Stomach (tissue), 9 donors: Measurements from ENCODE around the gene ZNF213. TPM values are rescaled to one million over a fixed set of nuclear protein-coding genes. Genes with fewer than 3 reads are reported as not detected.

Experiments used
- DNase-seq, 2 donors: peaks; one replicate each; pipeline versions ENCODE4 v3.0.0 to v3.0.0-alpha.2; 2013 to 2019
- H3K27ac ChIP-seq, 5 donors: fragments of 200-600 bp in 4 of 5; sonication (generic) in 4 of 5; one replicate each; pipeline ENCODE4 v1.5.1; 2013 to 2019; ENCODE audit warnings: mild to moderate bottlenecking in 1 of 5, moderate library complexity in 1 of 5
- H3K27me3 ChIP-seq, 3 donors: fragments of 200-600 bp; sonication (generic); one replicate each; pipeline ENCODE4 v1.5.1; 2017 to 2019; ENCODE audit warnings: mixed run types in 1 of 3
- H3K36me3 ChIP-seq, 4 donors: fragments of 200-600 bp; sonication (generic); 1 replicate in 3 of 4; 2 replicates in 1 of 4; pipeline ENCODE4 v1.5.1; 2016 to 2019
- H3K4me1 ChIP-seq, 4 donors: fragments of 200-600 bp; sonication (generic); one replicate each; pipeline ENCODE4 v1.5.1; 2016 to 2019
- H3K4me3 ChIP-seq, 4 donors: fragments of 200-600 bp; sonication (generic) in 3 of 4; one replicate each; pipeline ENCODE4 v1.5.1; 2016 to 2019; ENCODE audit warnings: mild to moderate bottlenecking in 1 of 4
- H3K9me3 ChIP-seq, 4 donors: fragments of 200-600 bp; sonication (generic); one replicate each; pipeline ENCODE4 v1.5.1; 2016 to 2019
- EP300 ChIP-seq: sonication (generic); formaldehyde crosslinking; IDR thresholded peaks from one replicate; pipeline ENCODE4 v1.6.1; 2017; ENCODE audit warnings: antibody characterized with exemption
- POLR2A ChIP-seq, 4 donors: fragments of 450-650 bp; IDR thresholded peaks; one replicate each; pipeline ENCODE4 v1.6.1; 2016; ENCODE audit warnings: antibody characterized with exemption in 4 of 4, control low read depth in 2 of 4, mild to moderate bottlenecking in 1 of 4, moderate library complexity in 1 of 4
- POLR2AphosphoS5 ChIP-seq, 3 donors: sonication (generic); formaldehyde crosslinking; IDR thresholded peaks; one replicate each; pipeline ENCODE4 v1.6.1; 2016; ENCODE audit warnings: antibody characterized with exemption in 3 of 3
- WGBS, 5 donors: extraction: QIAGEN DNeasy Blood & Tissue Kit in 3 of 5; methylation state at CpG; one replicate each; pipeline versions ENCODE4 v1.1.5 to v1.1.7; 2013 to 2018; 5-methylcytosine and 5-hydroxymethylcytosine counted together
- intact Hi-C: fragments of 100-400 bp; cut with DNase I; formaldehyde crosslinking; loops from one replicate; pipeline ENCODE4 v1.15.1; 2023; ENCODE audit warnings: low total_unique reads
- polyA plus RNA-seq, 3 donors: library from polyadenylated mRNA; stranded (reverse); fragments of 200-250 nt; gene quantifications; one replicate each; pipeline ENCODE4 v1.2.3, GENCODE V29; 2013
- total RNA-seq, 5 donors: library from RNA; depleted of rRNA; stranded (reverse); fragments of >200 nt; gene quantifications; one replicate each; pipeline versions ENCODE4 v1.1.0 to v1.2.3, GENCODE V29; 2014 to 2016
- TF ChIP-seq, protein P1 (sequence below), 7 experiments: fragments of 450-650 bp in 4 of 7; fragments of 200-600 bp in 3 of 7; sonication (generic) in 3 of 7; IDR thresholded peaks; one replicate each; pipeline ENCODE4 v1.5.1; 2016 to 2019; ENCODE audit warnings: antibody characterized with exemption in 7 of 7, control low read depth in 2 of 7, mild to moderate bottlenecking in 1 of 7
- donor health status: healthy with polysubstance abuse.
- donor health status: Bipolar disorder and iron deficiency.
- donor health status: healthy.

ZNF213 gene
- total and polyA plus RNA-seq, 8 donors = 1.3 to 87.8 (median 6.5) TPM

DNA sequence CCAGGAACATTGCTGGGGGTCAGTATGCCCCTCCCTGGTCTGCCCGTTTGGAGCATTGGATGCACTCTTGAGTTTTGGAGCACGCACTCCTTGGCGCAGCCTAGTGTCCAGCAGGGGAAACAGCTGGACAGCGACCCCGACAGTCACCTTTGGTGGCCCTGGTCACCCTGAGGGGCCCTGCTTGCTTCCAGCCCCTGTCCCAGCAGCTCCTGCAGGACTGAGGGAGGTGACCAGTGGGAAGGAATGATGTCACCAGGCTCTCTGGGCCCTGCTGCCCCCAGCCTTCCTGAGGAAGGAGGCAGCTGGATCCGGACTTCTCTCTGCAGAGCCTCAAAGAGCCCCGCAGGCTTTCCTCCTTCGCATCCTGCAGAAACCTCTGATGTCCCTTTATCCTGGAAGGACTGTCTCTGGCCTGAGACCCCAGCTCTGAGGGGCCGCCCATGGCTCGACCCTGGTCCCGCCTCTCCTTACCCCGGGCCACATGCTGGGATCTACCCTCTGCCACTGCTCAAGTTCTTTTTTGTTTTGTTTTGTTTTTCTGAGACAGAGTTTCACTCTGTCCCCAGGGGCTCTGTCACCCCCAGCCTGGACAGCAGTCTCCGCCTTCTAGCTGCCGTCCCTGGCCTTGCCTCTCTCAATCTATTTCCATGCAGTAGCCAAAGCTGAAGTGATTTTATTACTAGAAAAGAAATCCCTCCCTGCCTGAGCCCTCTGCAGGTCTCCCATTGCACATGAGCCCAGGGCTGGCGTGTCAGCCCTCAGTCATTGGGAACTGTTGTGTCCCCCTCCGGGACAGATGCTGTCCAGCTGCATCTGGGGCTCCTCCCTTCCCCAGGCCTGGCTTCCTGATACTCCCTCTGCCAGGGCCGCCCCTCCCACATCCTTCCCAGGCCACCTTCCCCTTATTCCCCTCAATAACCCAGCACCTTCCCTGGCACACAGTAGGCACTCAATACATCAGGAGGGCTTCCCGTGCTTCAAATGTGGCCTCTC is 47.3 kb upstream of the ZNF213 start:
- TF ChIP-seq POLR2A (IDR thresholded peaks at IDR 0.05) (no peak), POLR2AphosphoS5 (IDR thresholded peaks at IDR 0.05) (no peak), EP300 (no peak)
- TF ChIP-seq, protein P1, sequence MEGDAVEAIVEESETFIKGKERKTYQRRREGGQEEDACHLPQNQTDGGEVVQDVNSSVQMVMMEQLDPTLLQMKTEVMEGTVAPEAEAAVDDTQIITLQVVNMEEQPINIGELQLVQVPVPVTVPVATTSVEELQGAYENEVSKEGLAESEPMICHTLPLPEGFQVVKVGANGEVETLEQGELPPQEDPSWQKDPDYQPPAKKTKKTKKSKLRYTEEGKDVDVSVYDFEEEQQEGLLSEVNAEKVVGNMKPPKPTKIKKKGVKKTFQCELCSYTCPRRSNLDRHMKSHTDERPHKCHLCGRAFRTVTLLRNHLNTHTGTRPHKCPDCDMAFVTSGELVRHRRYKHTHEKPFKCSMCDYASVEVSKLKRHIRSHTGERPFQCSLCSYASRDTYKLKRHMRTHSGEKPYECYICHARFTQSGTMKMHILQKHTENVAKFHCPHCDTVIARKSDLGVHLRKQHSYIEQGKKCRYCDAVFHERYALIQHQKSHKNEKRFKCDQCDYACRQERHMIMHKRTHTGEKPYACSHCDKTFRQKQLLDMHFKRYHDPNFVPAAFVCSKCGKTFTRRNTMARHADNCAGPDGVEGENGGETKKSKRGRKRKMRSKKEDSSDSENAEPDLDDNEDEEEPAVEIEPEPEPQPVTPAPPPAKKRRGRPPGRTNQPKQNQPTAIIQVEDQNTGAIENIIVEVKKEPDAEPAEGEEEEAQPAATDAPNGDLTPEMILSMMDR (IDR thresholded peaks at IDR 0.05) = peak in 1 of 7 experiments; percentile 10
- no peaks in the 10 kb centered on the region for H3K9me3 ChIP-seq
- peaks cover 0 to 25% (median 7%) of the 10 kb centered on the region in 4 donors for H3K4me1 ChIP-seq
- peaks cover 0 to 20% (median 3%) of the 10 kb centered on the region in 3 donors for H3K27me3 ChIP-seq
- H3K4me3 ChIP-seq = peak overlapping the region in 2 of 4 donors; percentile 18 to 28
- intact Hi-C loops = no loop called here
- DNase-seq = peak in 1 of 2 donors; percentile 73
- H3K27ac ChIP-seq = peak overlapping the region; percentile 3 to 69 (median 53)
- 57 to 75% (median 67%) methylated on average over 12 to 18 of the region's 18 CpGs for WGBS, 5 donors
- no peaks in the 10 kb centered on the region for H3K36me3 ChIP-seq

DNA sequence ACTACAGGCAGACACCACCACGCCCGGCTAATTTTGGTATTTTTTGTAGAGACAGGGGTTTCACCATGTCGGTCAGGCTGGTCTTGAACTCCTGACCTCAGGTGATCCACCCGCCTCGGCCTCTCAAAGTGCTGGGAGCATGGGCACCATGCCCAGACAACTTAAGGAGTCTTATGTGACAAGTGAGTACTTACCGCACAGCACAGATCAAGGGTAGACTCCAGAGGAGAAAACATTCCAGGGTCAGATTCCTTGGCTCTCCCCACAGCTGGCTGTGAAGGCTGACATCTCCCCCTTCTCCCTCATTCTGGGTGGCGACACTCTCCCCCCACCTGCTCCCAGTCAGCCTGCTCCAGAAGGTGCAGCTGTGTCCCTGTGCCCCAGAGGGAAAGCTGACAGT is 46.4 kb upstream of the ZNF213 start:
- H3K4me3 ChIP-seq = no peak overlapping the region
- H3K9me3 ChIP-seq = no peaks in the 10 kb centered on the region
- TF ChIP-seq, protein P1 (IDR thresholded peaks at IDR 0.05) = no peak
- TF ChIP-seq POLR2A (IDR thresholded peaks at IDR 0.05) (no peak), EP300 (no peak)
- WGBS, 5 donors = 57 to 70% (median 66%) methylated on average over 7 of the region's 7 CpGs
- no peak for DNase-seq
- peaks cover 0 to 25% (median 7%) of the 10 kb centered on the region in 4 donors for H3K4me1 ChIP-seq
- no peak overlapping the region for H3K27ac ChIP-seq
- intact Hi-C loops = no loop called here
- no peaks in the 10 kb centered on the region for H3K36me3 ChIP-seq
- H3K27me3 ChIP-seq = peaks cover 0 to 26% (median 8%) of the 10 kb centered on the region in 3 donors

DNA sequence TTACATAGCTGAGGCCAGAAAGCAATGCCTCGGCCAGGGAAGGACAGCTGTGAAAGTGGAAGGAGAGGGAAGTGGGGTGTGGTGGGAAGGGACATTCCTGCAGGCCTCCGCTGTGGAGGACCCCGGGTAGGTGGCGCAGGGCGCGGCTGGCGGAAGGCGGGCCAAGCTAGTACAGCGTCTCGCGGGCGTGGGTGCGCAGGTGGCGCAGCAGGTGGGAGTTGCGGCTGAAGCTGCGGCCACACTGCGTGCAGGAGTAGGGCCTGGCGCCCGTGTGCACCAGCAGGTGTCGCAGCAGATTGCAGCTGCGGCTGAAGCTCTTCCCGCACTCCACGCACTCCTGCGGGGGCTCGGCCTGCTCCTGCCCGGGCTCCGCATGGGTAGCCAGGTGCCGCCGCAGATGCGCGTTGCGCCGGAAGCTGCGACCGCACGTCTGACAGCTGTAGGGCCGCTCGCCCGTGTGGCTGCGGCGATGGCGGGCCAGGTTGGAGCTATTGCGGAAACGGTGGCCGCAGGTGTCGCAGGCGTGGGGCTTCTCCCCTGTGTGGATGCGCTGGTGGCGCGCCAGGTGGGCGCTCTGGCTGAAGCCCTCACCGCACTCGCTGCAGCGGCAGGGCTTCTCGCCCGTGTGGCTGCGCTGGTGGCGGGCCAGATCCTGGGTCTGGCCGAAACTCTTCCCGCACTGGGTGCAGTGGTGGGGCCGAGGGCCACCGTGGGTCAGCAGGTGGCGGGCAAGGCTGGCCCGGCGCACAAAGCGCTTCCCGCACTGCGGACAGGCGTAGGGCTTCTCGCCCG is 45.7 kb upstream of the ZNF213 start:
- WGBS, 5 donors = 91 to 97% (median 95%) methylated on average over 32 to 71 of the region's 71 CpGs
- DNase-seq = no peak
- TF ChIP-seq EP300 (no peak), POLR2AphosphoS5 (IDR thresholded peaks at IDR 0.05) (no peak), POLR2A (IDR thresholded peaks at IDR 0.05) (no peak)
- TF ChIP-seq, protein P1 (IDR thresholded peaks at IDR 0.05) = no peak
- Histone ChIP-seq H3K4me1 (peaks cover 0 to 25% (median 7%) of the 10 kb centered on the region in 4 donors), H3K27me3 (peaks cover 0 to 26% (median 8%) of the 10 kb centered on the region in 3 donors), H3K4me3 (no peak overlapping the region), H3K9me3 (no peaks in the 10 kb centered on the region), H3K36me3 (no peaks in the 10 kb centered on the region), H3K27ac (no peak overlapping the region)
- intact Hi-C loops = no loop called here
